ENCODE results near the gene ANKRD13B. TPM values are rescaled to one million over a fixed set of nuclear protein-coding genes. Genes with fewer than 3 reads are reported as not detected.
A peak's percentile ranks its signal among the peaks of the same experiment; 100 is the strongest.

The ANKRD13B gene
- total and polyA plus RNA-seq, 2 of the 13 experiments (the other 11 are each of a cell fraction or from before 2014, with no cell fraction given): 1.7 to 1.8 TPM

DNA sequence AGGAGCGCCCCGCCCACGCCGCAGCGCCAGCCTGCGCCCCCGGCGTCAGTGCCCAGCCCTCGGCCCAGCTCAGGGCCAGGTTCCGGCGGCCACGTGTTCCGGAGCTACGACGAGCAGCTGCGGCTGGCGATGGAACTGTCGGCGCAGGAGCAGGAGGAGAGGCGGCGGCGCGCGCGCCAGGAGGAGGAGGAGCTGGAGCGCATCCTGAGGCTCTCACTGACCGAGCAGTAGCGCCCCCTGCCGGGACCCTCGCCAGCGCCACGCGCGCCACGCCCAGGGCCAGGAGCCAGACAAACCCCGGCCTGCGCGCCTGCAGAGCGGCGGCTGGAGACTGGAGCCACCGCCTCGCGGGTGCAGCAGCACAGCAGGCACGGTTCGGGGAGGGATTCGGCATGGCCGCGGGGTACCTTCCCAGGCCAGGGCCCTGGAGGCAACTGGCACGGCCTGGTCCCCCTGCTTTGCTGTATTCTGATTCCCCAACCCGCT lies 20.5 kb downstream of the ANKRD13B start (continued):
- TF ChIP-seq, protein P1, sequence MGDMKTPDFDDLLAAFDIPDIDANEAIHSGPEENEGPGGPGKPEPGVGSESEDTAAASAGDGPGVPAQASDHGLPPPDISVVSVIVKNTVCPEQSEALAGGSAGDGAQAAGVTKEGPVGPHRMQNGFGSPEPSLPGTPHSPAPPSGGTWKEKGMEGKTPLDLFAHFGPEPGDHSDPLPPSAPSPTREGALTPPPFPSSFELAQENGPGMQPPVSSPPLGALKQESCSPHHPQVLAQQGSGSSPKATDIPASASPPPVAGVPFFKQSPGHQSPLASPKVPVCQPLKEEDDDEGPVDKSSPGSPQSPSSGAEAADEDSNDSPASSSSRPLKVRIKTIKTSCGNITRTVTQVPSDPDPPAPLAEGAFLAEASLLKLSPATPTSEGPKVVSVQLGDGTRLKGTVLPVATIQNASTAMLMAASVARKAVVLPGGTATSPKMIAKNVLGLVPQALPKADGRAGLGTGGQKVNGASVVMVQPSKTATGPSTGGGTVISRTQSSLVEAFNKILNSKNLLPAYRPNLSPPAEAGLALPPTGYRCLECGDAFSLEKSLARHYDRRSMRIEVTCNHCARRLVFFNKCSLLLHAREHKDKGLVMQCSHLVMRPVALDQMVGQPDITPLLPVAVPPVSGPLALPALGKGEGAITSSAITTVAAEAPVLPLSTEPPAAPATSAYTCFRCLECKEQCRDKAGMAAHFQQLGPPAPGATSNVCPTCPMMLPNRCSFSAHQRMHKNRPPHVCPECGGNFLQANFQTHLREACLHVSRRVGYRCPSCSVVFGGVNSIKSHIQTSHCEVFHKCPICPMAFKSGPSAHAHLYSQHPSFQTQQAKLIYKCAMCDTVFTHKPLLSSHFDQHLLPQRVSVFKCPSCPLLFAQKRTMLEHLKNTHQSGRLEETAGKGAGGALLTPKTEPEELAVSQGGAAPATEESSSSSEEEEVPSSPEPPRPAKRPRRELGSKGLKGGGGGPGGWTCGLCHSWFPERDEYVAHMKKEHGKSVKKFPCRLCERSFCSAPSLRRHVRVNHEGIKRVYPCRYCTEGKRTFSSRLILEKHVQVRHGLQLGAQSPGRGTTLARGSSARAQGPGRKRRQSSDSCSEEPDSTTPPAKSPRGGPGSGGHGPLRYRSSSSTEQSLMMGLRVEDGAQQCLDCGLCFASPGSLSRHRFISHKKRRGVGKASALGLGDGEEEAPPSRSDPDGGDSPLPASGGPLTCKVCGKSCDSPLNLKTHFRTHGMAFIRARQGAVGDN (CRISPR knock-in tag; IDR thresholded peaks at IDR 0.05): peak; percentile 98
- TF ChIP-seq NR2F2 (IDR thresholded peaks at IDR 0.05; ENCODE audit: borderline replicate concordance, low read depth) (no peak), GATAD1 (CRISPR knock-in tag; IDR thresholded peaks at IDR 0.05) (peak; percentile 44; the same call in 1 of the 2 replicates), ZNF451 (CRISPR knock-in tag; IDR thresholded peaks at IDR 0.05) (peak; percentile 87; the same call in 1 of the 2 replicates), THAP11 (CRISPR knock-in tag; IDR thresholded peaks at IDR 0.05) (peak; percentile 60; the same call in 1 of the 2 replicates), PCBP1 (IDR thresholded peaks at IDR 0.05; ENCODE audit: borderline replicate concordance, low read depth, low read length) (no peak), ZNF207 (IDR thresholded peaks at IDR 0.05; ENCODE audit: borderline replicate concordance) (no peak), ZNF619 (CRISPR knock-in tag; IDR thresholded peaks at IDR 0.05) (no peak), ZNF292 (CRISPR knock-in tag; IDR thresholded peaks at IDR 0.05; ENCODE audit: borderline replicate concordance, low read depth) (no peak), ZBTB7A (CRISPR knock-in tag; IDR thresholded peaks at IDR 0.05) (peak; percentile 53; the same call in 1 of the 2 replicates), ZNF746 (CRISPR knock-in tag; IDR thresholded peaks at IDR 0.05) (0 out of 2 replicates have a peak, but pooled peaks have one; percentile 18), ZNF17 (CRISPR knock-in tag; IDR thresholded peaks at IDR 0.05) (no peak)
- TF ChIP-seq, protein P2, sequence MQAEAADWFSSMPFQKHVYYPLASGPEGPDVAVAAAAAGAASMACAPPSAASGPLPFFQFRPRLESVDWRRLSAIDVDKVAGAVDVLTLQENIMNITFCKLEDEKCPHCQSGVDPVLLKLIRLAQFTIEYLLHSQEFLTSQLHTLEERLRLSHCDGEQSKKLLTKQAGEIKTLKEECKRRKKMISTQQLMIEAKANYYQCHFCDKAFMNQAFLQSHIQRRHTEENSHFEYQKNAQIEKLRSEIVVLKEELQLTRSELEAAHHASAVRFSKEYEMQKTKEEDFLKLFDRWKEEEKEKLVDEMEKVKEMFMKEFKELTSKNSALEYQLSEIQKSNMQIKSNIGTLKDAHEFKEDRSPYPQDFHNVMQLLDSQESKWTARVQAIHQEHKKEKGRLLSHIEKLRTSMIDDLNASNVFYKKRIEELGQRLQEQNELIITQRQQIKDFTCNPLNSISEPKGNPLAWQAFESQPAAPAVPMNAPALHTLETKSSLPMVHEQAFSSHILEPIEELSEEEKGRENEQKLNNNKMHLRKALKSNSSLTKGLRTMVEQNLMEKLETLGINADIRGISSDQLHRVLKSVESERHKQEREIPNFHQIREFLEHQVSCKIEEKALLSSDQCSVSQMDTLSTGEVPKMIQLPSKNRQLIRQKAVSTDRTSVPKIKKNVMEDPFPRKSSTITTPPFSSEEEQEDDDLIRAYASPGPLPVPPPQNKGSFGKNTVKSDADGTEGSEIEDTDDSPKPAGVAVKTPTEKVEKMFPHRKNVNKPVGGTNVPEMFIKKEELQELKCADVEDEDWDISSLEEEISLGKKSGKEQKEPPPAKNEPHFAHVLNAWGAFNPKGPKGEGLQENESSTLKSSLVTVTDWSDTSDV (CRISPR knock-in tag; IDR thresholded peaks at IDR 0.05): no peak
- TF ChIP-seq, protein P3, sequence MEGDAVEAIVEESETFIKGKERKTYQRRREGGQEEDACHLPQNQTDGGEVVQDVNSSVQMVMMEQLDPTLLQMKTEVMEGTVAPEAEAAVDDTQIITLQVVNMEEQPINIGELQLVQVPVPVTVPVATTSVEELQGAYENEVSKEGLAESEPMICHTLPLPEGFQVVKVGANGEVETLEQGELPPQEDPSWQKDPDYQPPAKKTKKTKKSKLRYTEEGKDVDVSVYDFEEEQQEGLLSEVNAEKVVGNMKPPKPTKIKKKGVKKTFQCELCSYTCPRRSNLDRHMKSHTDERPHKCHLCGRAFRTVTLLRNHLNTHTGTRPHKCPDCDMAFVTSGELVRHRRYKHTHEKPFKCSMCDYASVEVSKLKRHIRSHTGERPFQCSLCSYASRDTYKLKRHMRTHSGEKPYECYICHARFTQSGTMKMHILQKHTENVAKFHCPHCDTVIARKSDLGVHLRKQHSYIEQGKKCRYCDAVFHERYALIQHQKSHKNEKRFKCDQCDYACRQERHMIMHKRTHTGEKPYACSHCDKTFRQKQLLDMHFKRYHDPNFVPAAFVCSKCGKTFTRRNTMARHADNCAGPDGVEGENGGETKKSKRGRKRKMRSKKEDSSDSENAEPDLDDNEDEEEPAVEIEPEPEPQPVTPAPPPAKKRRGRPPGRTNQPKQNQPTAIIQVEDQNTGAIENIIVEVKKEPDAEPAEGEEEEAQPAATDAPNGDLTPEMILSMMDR (CRISPR knock-in tag; IDR thresholded peaks at IDR 0.05): peak; percentile 94
- TF ChIP-seq, protein P4, sequence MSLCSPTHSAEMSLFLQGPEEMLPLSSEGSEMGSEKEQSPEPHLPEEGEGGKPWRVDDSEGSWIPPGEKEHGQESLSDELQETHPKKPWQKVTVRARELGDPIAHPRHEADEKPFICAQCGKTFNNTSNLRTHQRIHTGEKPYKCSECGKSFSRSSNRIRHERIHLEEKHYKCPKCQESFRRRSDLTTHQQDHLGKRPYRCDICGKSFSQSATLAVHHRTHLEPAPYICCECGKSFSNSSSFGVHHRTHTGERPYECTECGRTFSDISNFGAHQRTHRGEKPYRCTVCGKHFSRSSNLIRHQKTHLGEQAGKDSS (CRISPR knock-in tag; IDR thresholded peaks at IDR 0.05; ENCODE audit: borderline replicate concordance, low read depth): peak; percentile 79; the same call in 1 of the 2 replicates
- TF ChIP-seq, protein P5, sequence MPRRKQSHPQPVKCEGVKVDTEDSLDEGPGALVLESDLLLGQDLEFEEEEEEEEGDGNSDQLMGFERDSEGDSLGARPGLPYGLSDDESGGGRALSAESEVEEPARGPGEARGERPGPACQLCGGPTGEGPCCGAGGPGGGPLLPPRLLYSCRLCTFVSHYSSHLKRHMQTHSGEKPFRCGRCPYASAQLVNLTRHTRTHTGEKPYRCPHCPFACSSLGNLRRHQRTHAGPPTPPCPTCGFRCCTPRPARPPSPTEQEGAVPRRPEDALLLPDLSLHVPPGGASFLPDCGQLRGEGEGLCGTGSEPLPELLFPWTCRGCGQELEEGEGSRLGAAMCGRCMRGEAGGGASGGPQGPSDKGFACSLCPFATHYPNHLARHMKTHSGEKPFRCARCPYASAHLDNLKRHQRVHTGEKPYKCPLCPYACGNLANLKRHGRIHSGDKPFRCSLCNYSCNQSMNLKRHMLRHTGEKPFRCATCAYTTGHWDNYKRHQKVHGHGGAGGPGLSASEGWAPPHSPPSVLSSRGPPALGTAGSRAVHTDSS (CRISPR knock-in tag; conservative IDR thresholded peaks at IDR 0.05): no peak

All from HepG2 (cell line).